HAP-1 (cell line): ENCODE results near the gene SEPTIN8.
"Not testable (repeated sequence)": the region's sequence is repeated elsewhere in the genome, so short reads cannot be mapped to it uniquely, and the experiment has no call there.

Experiments used
- DNase-seq, 2 experiments: peaks; one replicate each; pipeline ENCODE4 v3.0.0-alpha.2; 2016 to 2020; ENCODE audit warnings: low spot score in 2 of 2
- H3K27me3 ChIP-seq: fragments of 250-450 bp; sonication (Bioruptor Pico); 2 replicates; pipeline ENCODE4 v1.5.1; 2020; ENCODE audit warnings: low read depth, mild to moderate bottlenecking, moderate library complexity
- H3K36me3 ChIP-seq: fragments of 250-450 bp; sonication (Bioruptor Pico); replicated peaks from 2 replicates; pipeline ENCODE4 v1.5.1; 2020; ENCODE audit warnings: mild to moderate bottlenecking
- H3K4me1 ChIP-seq: fragments of 250-450 bp; sonication (Bioruptor Pico); 2 replicates; pipeline ENCODE4 v1.5.1; 2020; ENCODE audit warnings: mild to moderate bottlenecking
- H3K4me3 ChIP-seq: fragments of 250-450 bp; sonication (Bioruptor Pico); 2 replicates; pipeline ENCODE4 v1.5.1; 2020; ENCODE audit warnings: mild to moderate bottlenecking, moderate library complexity
- H3K9me3 ChIP-seq: fragments of 250-450 bp; sonication (Bioruptor Pico); 2 replicates; pipeline ENCODE4 v1.5.1; 2020; ENCODE audit warnings: mild to moderate bottlenecking, moderate library complexity
- in situ Hi-C: fragments of 300-500 bp; cut with MboI; formaldehyde crosslinking; loops from 3 replicates; pipeline ENCODE4 v1.14.3; 2020; ENCODE audit warnings: low sequenced_read_pairs, inconsistent platforms, mixed read lengths

The SEPTIN8 gene

GRCh38 chr5:132816554-132816953, 39.5 kb upstream of the SEPTIN8 start:
- Histone ChIP-seq H3K4me1 (peaks cover 8% of the 10 kb centered on the region), H3K9me3 (no peaks in the 10 kb centered on the region), H3K4me3 (no peak overlapping the region), H3K27me3 (no peaks in the 10 kb centered on the region), H3K36me3 (no peaks in the 10 kb centered on the region)
- in situ Hi-C loops = no loop called here
- DNase-seq = no peak

- Histone ChIP-seq H3K27me3 (no peaks in the 10 kb centered on the region), H3K9me3 (no peaks in the 10 kb centered on the region), H3K4me1 (peaks cover 8% of the 10 kb centered on the region), H3K36me3 (no peaks in the 10 kb centered on the region), H3K4me3 (no peak overlapping the region)
- in situ Hi-C loops = no loop called here
- DNase-seq = no peak
Measured at GRCh38 chr5:132816083-132816482, 39.0 kb upstream of the SEPTIN8 start.

DNA sequence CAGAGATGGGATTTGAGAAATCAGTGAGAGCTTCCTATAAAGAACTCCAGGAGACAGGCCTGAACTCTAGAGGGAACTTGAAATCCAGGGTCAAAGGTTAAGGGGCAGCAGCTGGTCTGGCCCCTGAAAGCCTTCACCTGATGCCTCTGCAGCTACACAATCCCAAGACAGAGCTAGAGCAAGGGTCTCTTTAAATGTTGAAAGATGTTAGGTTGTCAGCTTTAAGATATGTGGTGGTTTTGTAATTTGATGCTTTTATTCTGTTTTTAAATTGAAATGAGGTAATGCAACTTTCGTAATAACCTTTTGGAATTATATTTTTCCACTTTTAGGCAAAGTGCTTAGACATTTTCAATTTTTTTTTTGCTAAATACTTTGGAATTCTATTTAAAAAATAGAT, 38.4 kb upstream of the SEPTIN8 start:
- H3K4me1 ChIP-seq = peaks cover 7% of the 10 kb centered on the region
- H3K9me3 ChIP-seq = no peaks in the 10 kb centered on the region
- H3K27me3 ChIP-seq = no peaks in the 10 kb centered on the region
- no peak overlapping the region for H3K4me3 ChIP-seq
- in situ Hi-C loops = no loop called here
- no peaks in the 10 kb centered on the region for H3K36me3 ChIP-seq
- DNase-seq = no peak

DNA sequence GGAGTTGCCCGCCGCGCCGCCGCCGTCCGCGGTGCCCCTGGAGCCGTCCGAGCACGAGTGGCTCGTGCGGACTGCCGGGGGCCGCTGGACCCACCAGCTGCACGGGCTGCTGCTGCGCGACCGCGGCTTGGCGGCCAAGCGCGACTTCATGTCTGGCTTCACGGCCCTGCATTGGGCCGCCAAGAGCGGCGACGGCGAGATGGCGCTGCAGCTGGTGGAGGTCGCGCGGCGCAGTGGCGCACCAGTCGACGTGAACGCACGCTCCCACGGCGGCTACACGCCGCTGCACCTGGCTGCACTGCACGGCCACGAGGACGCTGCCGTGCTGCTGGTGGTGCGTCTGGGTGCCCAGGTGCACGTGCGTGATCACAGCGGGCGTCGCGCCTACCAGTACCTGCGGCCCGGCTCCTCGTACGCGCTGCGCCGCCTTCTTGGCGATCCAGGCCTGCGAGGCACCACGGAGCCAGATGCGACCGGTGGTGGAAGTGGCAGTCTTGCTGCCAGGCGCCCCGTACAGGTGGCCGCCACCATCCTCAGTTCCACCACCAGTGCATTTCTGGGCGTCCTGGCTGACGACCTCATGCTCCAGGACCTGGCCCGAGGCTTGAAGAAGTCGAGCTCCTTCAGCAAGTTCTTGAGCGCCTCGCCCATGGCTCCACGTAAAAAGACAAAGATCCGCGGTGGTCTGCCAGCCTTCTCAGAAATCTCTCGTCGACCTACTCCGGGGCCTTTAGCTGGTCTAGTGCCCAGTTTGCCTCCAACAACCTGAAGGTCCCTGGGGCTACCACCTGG, 37.7 kb upstream of the SEPTIN8 start:
- Histone ChIP-seq H3K9me3 (no peaks in the 10 kb centered on the region), H3K36me3 (no peaks in the 10 kb centered on the region), H3K4me1 (peaks cover 5% of the 10 kb centered on the region), H3K4me3 (no peak overlapping the region), H3K27me3 (no peaks in the 10 kb centered on the region)
- no peak for DNase-seq
- in situ Hi-C loops = no loop called here

DNA sequence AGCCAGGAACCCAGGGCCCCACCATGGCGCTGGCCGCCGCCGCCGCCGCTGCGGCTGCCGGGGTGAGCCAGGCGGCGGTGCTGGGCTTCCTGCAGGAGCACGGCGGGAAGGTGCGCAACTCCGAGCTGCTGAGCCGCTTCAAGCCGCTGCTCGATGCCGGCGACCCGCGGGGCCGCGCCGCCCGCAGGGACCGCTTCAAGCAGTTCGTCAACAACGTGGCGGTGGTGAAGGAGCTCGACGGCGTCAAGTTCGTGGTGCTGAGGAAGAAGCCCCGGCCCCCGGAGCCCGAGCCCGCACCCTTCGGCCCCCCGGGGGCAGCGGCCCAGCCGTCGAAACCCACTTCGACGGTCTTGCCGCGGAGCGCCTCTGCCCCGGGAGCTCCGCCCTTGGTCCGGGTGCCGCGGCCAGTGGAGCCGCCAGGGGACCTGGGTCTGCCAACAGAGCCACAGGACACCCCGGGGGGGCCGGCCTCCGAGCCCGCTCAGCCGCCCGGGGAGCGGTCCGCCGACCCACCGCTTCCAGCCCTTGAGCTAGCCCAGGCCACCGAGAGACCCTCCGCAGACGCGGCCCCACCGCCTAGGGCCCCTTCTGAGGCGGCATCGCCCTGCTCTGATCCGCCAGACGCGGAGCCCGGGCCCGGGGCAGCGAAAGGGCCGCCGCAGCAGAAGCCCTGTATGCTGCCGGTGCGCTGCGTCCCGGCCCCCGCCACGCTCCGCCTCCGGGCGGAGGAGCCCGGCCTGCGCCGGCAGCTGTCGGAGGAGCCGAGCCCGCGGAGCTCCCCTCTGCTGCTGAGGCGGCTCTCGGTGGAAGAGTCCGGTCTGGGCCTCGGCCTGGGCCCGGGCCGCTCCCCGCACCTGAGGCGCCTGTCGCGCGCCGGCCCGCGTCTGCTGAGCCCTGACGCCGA, 36.8 kb upstream of the SEPTIN8 start:
- H3K9me3 ChIP-seq = no peaks in the 10 kb centered on the region
- peaks cover 5% of the 10 kb centered on the region for H3K4me1 ChIP-seq
- peak; percentile 18 to 51 for DNase-seq
- H3K27me3 ChIP-seq = no peaks in the 10 kb centered on the region
- peak overlapping the region; percentile 22 for H3K4me3 ChIP-seq
- no peaks in the 10 kb centered on the region for H3K36me3 ChIP-seq
- in situ Hi-C loops = no loop called here

- DNase-seq = peak; percentile 19 to 76
- H3K27me3 ChIP-seq = no peaks in the 10 kb centered on the region
- no peaks in the 10 kb centered on the region for H3K9me3 ChIP-seq
- H3K4me1 ChIP-seq = peaks cover 7% of the 10 kb centered on the region
- in situ Hi-C loops = no loop called here
- H3K4me3 ChIP-seq = peak within 1 kb of the TSS; percentile 38
- no peaks in the 10 kb centered on the region for H3K36me3 ChIP-seq
Measured at GRCh38 chr5:132812781-132813598, 36.0 kb upstream of the SEPTIN8 start, which contains the start of gene SOWAHA. Gene SOWAHA (plus strand): TSS chr5:132813302. CDS start chr5:132813622, 320 bp downstream.

DNA sequence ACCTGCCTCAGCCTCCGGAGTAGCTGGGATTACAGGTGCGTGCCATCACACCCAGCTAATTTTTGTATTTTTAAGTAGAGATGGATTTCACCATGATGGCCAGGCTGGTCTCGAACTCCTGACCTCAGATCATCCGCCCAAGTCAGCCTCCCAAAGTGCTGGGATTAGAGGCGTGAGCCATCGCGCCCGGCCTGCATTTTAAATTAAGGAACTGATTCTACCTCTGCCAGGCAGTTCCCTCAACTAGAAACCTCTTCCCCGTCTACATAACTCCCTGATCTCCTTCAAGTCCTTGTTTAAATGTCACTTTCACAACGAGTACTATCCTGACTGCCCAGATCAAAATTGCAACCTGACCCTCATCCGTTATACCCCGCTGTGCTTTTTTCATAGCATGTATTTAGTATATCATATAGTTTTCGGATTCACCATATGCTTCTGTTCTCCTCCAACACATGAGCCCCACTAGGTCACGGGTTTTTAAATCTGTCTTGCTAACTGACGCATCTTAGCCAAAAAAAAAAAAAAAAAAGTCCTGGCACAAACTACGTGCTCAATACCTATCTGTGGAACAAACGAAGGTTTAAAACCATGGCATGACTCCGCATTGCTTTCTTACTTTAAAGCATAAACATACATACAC, 35.2 kb upstream of the SEPTIN8 start:
- Histone ChIP-seq H3K4me3 (peak overlapping the region; percentile 38; the same call in 1 of the 2 replicates), H3K4me1 (peaks cover 7% of the 10 kb centered on the region), H3K27me3 (no peaks in the 10 kb centered on the region), H3K36me3 (no peaks in the 10 kb centered on the region), H3K9me3 (no peaks in the 10 kb centered on the region)
- DNase-seq = no peak
- in situ Hi-C loops = no loop called here

DNA sequence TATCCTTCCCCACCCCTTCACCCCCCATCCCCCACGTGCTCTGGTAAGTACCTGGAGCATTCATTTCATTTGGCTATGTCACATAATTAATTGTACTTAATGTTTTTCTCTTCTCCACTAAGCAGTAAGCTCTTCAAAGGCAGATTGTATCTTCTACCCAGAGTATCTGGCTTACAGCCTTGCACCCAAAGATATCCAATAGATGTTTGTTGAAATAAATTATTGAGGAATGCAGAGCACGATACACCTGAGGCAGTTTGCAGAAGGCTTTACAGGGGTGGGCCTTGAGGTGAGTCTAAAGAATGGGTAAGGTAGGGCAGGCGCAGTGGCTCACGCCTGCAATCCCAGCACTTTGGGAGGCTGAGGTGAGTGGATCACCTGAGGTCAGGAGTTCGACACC, 33.6 kb upstream of the SEPTIN8 start:
- Histone ChIP-seq H3K4me3 (no peak overlapping the region), H3K27me3 (no peaks in the 10 kb centered on the region), H3K4me1 (peaks cover 7% of the 10 kb centered on the region), H3K9me3 (no peaks in the 10 kb centered on the region), H3K36me3 (no peaks in the 10 kb centered on the region)
- in situ Hi-C loops = no loop called here
- DNase-seq = no peak

- no peak for DNase-seq
- in situ Hi-C loops = no loop called here
- Histone ChIP-seq H3K4me3 (no peak overlapping the region), H3K4me1 (peaks cover 7% of the 10 kb centered on the region), H3K36me3 (no peaks in the 10 kb centered on the region), H3K9me3 (0 out of 2 replicates have a peak, but pooled peaks cover 2% of the 10 kb centered on the region), H3K27me3 (no peaks in the 10 kb centered on the region)
Measured at GRCh38 chr5:132808866-132809265, 31.8 kb upstream of the SEPTIN8 start.

GRCh38 chr5:132808448-132808847, 31.4 kb upstream of the SEPTIN8 start:
- Histone ChIP-seq H3K27me3 (no peaks in the 10 kb centered on the region), H3K4me3 (no peak overlapping the region), H3K4me1 (peaks cover 7% of the 10 kb centered on the region), H3K9me3 (0 out of 2 replicates have a peak, but pooled peaks cover 2% of the 10 kb centered on the region), H3K36me3 (no peaks in the 10 kb centered on the region)
- no peak for DNase-seq
- in situ Hi-C loops = no loop called here

- Histone ChIP-seq H3K9me3 (0 out of 2 replicates have a peak, but pooled peaks cover 2% of the 10 kb centered on the region), H3K27me3 (no peaks in the 10 kb centered on the region), H3K4me1 (peaks cover 3% of the 10 kb centered on the region; the same call in 1 of the 2 replicates), H3K36me3 (no peaks in the 10 kb centered on the region), H3K4me3 (no peak overlapping the region)
- in situ Hi-C loops = no loop called here
- DNase-seq = peak; percentile 21 to 60
Measured at GRCh38 chr5:132807163-132807838, 30.3 kb upstream of the SEPTIN8 start.

- DNase-seq, H3K27me3 ChIP-seq, in situ Hi-C loops, H3K36me3 ChIP-seq, H3K4me3 ChIP-seq, H3K4me1 ChIP-seq, H3K9me3 ChIP-seq: not testable (repeated sequence)
Measured at GRCh38 chr5:132806804-132807162, 29.7 kb upstream of the SEPTIN8 start.
